HK-2 (cell line): ENCODE results near the gene KAT2B.

Experiments
- DNase-seq: peaks from one replicate; pipeline ENCODE4 v3.0.0-alpha.2; 2018; ENCODE audit not compliant: unreplicated experiment

KAT2B gene

DNA sequence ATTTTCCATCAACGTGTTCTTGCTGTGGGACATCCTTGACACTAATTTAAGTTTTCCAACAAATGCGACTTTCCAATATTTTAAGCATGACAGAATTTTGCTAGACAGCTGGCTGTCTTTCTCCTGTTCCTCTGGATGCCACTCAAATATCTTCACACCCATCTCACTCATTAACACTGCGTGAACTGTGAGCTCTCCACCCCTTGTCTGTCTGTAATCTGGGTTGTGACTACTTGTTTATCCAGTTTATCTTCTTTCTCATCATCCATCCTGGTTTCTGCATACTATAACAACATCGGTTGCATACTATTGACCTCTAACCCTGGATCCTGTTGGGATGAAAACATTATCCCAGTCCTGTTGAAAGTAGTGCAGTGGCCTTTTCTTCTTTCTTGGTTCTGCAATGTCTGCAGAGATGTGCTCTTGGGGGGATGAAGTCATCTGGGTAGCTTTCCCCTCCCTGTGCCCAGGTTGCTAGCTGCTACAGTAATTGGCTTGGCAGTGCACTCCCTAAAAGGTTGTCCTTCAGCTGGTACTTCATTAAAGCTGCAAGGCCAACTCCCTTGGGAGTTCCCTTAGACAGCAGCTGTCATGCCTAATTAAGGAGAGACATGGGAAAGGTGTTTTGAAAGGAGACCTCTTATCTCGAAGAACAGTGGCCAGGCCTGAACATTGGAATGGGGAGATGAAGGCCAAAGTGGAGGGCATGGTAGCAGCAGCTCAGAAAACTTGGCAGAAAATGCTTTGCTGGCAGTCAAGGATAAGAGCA lies 24.7 kb downstream of the KAT2B start:
- DNase-seq, result no peak

DNA sequence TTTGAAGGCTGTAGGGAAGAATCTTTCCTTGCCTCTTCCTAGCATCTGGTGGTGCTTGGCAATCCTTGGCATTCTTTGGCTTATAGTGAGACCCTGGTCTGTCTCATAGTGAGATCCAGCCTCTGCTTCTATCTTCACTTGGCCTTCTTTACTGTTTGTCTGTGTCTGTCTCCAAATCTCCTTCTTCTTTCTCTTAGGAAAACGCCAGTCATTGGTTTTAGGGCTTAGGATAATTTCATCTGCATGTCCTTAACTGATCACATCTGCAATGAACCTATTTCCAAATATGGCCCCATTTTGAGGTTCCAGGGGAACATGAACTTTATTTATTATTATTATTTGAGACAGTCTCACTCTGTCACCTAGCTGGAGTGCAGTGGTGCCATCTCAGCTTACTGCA lies 25.8 kb downstream of the KAT2B start:
- no peak for DNase-seq

DNA sequence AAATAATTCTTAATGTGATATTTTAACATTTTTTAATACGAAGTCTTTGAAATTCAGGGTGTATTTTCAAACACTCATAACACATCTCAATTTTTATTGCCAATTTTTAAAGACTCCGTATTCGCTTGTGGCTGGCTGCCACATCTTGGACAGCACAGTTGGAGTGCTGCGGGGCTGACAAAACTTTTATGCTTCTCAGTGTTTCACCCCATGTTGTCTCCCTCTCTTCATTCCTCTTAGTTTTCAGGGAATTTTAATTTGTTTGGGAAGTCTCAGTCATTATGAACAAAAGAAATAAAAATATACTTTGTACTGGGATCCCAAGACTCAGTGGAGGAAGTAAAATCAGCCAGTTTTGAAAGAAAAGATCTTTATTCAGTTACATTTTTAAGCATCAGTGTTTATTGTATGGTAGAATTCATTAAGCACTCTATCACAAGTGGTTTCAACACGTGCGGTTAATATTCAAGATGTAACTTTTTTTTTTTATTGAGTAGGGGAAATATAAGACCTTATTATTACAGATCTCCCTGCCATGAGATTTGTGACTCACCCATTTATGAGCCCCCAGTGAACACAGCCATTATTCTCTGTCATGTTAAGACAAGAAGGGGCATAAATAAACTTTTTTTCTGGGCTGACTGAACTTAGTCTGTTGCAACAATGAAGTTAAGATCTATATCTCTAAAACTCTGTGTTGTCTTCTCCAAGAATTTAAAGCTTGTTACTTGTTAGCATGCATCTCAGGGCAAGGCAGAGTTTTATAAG lies 26.8 kb downstream of the KAT2B start:
- no peak for DNase-seq

DNA sequence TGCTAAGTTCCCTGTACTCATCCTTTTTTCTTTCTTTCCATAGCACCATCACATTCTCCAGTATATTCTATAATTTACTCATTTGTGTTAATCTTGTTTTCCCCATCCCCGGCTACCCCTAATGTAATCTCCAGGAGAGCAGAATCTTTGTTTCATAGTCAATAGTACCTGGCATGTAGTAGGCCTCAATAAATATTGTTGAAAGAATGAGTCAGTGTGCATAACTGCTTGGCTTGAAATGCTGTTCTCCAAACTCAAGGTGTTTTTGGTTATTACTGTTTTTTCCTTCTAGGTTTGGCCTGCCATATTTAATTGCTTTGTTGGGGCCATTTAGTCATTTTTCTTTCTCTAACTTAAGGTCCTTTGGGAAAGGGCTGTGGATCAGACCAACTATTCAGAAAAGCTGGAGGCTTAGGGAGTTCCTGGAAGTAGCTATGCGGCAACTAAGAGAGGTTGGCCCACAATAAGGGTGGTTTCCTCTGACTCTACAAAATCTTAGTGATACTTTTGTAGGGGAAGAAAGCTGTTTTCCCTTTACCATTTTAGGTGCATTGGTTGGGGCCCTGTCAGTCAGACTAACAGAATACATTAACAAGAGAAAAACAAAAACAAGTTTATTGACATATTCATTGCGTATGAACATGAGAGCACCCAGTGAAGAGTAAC lies 28.4 kb downstream of the KAT2B start:
- no peak for DNase-seq

GRCh38 chr3:20069178-20069532 lies 28.9 kb downstream of the KAT2B start:
- no peak for DNase-seq

GRCh38 chr3:20071175-20071574 lies 30.9 kb downstream of the KAT2B start:
- DNase-seq, result no peak

GRCh38 chr3:20072422-20072821 lies 32.2 kb downstream of the KAT2B start:
- DNase-seq, result no peak

GRCh38 chr3:20073068-20073467 lies 32.8 kb downstream of the KAT2B start:
- DNase-seq, result no peak

DNA sequence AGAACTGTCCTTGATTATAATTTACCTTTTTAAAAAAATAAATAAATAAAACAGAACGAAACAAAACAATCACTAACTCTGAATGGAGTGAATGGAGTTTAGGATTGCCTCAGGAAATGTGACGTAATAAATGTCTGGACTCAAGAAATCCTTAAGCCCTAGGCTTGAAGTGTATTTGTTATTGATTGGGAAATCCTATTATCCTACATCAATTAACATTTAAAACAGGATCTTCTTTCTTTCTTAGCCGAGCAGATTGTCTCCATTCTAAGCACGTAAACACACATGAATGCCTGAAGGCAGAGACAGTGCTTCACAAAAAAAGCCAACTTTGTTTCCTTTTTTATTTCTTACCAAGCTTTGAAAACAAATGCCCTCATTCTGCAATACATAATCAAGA lies 33.4 kb downstream of the KAT2B start:
- no peak for DNase-seq

DNA sequence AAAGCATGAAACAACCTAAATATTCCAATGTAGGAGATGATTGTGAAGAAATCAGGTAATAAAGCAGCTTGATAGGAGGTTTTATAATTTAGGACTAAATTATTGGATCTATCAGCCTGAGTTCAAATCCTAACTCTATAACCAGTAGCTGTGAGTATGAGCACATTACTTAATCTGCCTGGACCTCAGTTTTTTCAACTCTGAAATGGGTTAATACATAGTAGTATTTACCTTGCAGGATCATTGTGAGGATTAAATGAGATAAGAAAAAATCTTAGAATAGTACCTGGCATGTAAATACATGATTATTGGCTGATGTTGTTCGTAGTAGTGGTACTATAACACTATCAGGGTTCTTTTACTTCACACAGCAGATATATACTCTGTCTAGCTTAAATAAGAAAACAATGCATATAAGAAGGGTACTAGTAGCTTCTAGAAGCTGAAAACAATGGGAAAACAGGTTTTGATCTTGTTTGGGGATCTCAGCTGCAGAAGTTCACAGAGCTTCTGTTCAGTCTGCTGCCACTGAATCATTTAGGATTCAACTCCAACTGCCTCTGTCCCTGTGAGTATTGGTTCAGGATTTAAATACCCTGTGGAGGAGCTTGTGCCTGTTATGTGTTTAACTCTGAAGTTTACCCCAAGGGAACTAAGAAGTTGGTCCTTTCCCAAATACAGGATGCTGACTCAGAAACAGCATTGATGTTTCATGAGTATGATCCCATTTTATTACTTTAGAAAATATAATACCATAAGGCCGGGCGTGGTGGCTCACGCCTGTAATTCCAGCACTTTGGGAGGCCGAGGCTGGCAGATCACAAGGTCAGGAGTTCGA lies 34.2 kb downstream of the KAT2B start:
- DNase-seq, result no peak

DNA sequence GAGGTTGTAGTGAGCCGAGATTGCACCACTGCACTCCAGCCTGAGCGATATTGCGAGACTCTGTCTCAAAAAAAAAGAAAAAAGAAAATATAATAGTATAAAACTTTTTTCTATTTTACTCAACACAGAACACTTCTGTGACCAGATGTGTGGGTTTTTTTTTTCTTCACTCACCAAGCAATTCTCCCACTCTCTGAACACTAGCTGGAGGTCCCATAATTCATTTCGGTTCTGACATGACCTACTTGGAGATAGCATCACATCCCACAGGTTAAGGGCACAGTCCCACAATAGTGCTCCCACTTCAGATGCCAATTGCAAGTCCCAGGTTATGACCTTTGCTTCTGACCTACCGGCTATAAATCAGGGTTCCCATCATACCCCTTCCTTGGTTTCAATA lies 35.0 kb downstream of the KAT2B start:
- DNase-seq, result no peak

DNA sequence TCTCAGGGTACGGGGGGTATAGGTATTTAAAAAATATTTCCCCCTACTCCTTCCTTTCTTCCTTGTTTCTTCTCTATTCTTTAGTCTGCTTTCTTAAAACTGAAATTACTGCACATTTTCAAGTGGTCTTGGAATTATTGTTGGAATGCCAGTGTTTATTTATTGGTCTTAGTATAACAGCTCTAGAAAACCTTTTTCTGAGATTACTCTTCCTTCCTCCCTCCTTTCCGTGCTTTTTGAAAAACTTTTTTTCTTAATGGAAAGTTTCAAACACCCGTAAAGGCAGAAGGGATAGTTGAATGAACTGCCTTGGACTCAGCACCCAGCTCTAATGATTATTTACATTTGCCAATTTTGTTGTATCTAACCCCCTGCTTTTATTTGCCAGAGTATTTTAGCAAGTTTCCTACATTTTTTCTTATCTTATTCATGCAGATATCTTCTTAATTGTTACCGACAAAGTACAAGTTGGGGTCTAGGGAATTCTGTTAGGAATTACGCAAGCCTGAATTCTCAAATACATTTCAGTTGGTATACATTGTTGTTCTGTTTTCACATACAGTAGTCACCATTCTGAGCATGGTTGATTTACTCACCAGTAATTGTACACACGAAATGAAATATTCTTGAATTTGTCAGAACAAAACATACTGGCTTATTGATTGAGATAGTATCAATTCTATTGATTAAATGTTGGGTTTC lies 36.2 kb downstream of the KAT2B start:
- DNase-seq, result no peak

DNA sequence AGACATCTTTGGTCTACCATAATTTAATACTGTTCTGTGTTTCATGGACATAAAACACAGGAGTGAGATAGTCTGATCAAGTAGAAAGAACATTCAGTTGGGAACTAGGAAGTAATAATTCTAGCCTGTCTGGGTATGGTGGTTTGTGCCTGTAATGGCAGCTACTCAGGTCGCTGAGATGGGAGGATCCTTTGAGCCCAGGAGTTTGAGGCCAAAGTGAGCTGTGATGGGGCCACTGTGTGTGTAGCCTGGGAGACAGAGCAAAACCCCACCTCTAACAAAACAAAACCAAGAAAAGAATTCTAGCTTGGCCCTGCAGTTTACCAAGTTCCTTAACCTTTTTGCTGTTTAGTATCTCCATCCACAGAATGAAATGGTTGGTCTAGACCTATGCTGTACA lies 36.8 kb downstream of the KAT2B start:
- no peak for DNase-seq

- DNase-seq, result no peak
Measured at GRCh38 chr3:20078194-20078714, 38.0 kb downstream of the KAT2B start.

DNA sequence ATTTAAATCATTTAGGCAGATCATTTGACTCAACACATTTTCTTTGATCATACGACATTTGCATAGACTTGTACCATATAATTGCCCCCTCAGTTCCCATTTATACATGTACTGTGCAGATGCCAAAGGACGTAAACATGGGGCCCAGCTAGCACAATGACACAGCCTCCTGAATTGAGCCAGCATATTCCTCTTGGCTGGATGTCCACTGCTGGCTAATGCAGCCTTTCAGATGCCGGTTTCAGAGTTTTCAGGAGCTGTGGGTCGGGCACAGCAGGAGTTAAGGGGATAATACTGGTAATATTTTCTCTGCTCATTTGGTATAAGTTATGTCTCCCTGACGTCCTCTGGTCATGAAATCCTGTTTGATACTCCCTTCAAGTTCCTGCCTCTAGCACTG lies 39.4 kb downstream of the KAT2B start:
- DNase-seq, result no peak

- DNase-seq, result no peak
Measured at GRCh38 chr3:20080956-20081554, 40.8 kb downstream of the KAT2B start.

GRCh38 chr3:20083253-20083652 lies 43.0 kb downstream of the KAT2B start:
- no peak for DNase-seq

GRCh38 chr3:20083953-20084352 lies 43.7 kb downstream of the KAT2B start:
- DNase-seq, result no peak

- DNase-seq, result no peak
Measured at GRCh38 chr3:20091331-20092047, 51.2 kb downstream of the KAT2B start.

DNA sequence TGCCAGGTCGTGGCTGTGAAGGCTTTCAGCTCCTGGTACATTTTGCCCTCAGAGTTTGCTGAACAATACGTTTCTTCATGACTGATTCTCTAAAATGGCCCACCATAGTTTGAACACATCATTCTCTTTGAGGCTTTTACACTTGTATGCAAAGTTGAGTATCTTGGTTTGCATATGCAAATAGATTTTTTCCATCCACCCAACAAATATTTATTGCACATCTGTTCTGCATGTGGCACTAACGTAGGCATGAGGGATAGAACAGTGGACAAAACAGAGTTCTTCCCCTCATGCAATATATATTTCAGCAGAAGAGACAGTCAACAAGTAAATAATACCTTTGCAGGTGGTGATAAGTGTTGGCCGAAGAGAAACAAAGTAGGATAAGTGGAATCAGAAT lies 55.2 kb downstream of the KAT2B start:
- no peak for DNase-seq
